Measurements from ENCODE around the gene SHANK2.

- TF ChIP-seq POLR2A (IDR thresholded peaks at IDR 0.05) = no peak
- no peak for TF ChIP-seq CTCF (IDR thresholded peaks at IDR 0.05)
These were observed 15.4 kb downstream of the SHANK2 start for GRCh38 chr11:71236836-71237475.
